ENCODE data around the gene SORCS2. TPM values are rescaled to one million over a fixed set of nuclear protein-coding genes. Genes with fewer than 3 reads are reported as not detected.

SORCS2 gene
- polyA plus RNA-seq, 3 donors, result 0.46 to 0.55 TPM; not detected in 1

- WGBS (ENCODE audit: insufficient coverage), result no CpG with 5 or more reads among the region's 6 CpGs
- no peaks in the 10 kb centered on the region for H3K4me1 Mint-ChIP-seq
- no peak for TF ChIP-seq CTCF (IDR thresholded peaks at IDR 0.05)
- H3K9me3 Mint-ChIP-seq, result no peaks in the 10 kb centered on the region
- Histone ChIP-seq H3K9ac (ENCODE audit: insufficient read depth, low read length, poor library complexity, severe bottlenecking) (no peak overlapping the region), H3K4me3 (replicated peaks in 1 of 3; ENCODE audit: low read depth in 2 of 3, low read length in 3 of 3) (no peak overlapping the region), H3K79me2 (ENCODE audit: insufficient read depth, low read length) (no peaks in the 10 kb centered on the region), H3K36me3 (replicated peaks in 1 of 2; ENCODE audit: control insufficient read depth in 1 of 2, insufficient read depth in 2 of 2, low read length in 2 of 2) (no peaks in the 10 kb centered on the region), H3K4me2 (replicated peaks; ENCODE audit: extremely low read depth, low read length, poor library complexity, severe bottlenecking) (no peak overlapping the region), H3K27ac (ENCODE audit: low read depth in 1 of 2, low read length in 2 of 2) (no peak overlapping the region), H2AFZ (ENCODE audit: insufficient read depth, low read depth, low read length, poor library complexity, severe bottlenecking) (no peak overlapping the region), H3K9me3 (replicated peaks in 1 of 2; ENCODE audit: control insufficient read depth in 1 of 2, insufficient read depth in 1 of 2, low read length in 2 of 2) (no peaks in the 10 kb centered on the region), H4K20me1 (ENCODE audit: insufficient read depth, low read length) (no peaks in the 10 kb centered on the region), H3K27me3 (ENCODE audit: control insufficient read depth in 2 of 2, insufficient read depth in 2 of 2, low read length in 2 of 2) (peaks cover 0 to 11% of the 10 kb centered on the region in 2 donors), H3K4me1 (ENCODE audit: control insufficient read depth in 1 of 2, insufficient read depth in 2 of 2, low read length in 2 of 2) (no peaks in the 10 kb centered on the region)
- peaks cover 11 to 14% (median 13%) of the 10 kb centered on the region in 3 donors for H3K27me3 Mint-ChIP-seq (ENCODE audit: low read depth in 3 of 3)
- H3K27ac Mint-ChIP-seq, result no peak overlapping the region
- no peak for DNase-seq
- H3K36me3 Mint-ChIP-seq, result no peaks in the 10 kb centered on the region
- no peak overlapping the region for H3K4me3 Mint-ChIP-seq
- intact Hi-C loops (cut with micrococcal nuclease), result no loop called here
These were observed 32.4 kb upstream of the SORCS2 start for GRCh38 chr4:7159923-7160322.

GRCh38 chr4:7160439-7160838 is 31.9 kb upstream of the SORCS2 start:
- no peaks in the 10 kb centered on the region for H3K4me1 ChIP-seq (ENCODE audit: control insufficient read depth in 1 of 2, insufficient read depth in 2 of 2, low read length in 2 of 2)
- no peak for DNase-seq
- no peak overlapping the region for H3K4me3 ChIP-seq (replicated peaks in 1 of 3; ENCODE audit: low read depth in 2 of 3, low read length in 3 of 3)
- H3K9ac ChIP-seq (ENCODE audit: insufficient read depth, low read length, poor library complexity, severe bottlenecking), result no peak overlapping the region
- intact Hi-C loops (cut with micrococcal nuclease), result no loop called here
- H2AFZ ChIP-seq (ENCODE audit: insufficient read depth, low read depth, low read length, poor library complexity, severe bottlenecking), result no peak overlapping the region
- H3K4me1 Mint-ChIP-seq, result no peaks in the 10 kb centered on the region
- 91% methylated on average over 6 of the region's 11 CpGs for WGBS (ENCODE audit: insufficient coverage)
- no peaks in the 10 kb centered on the region for H3K36me3 ChIP-seq (replicated peaks in 1 of 2; ENCODE audit: control insufficient read depth in 1 of 2, insufficient read depth in 2 of 2, low read length in 2 of 2)
- H4K20me1 ChIP-seq (ENCODE audit: insufficient read depth, low read length), result no peaks in the 10 kb centered on the region
- no peak overlapping the region for H3K4me3 Mint-ChIP-seq
- H3K27me3 Mint-ChIP-seq (ENCODE audit: low read depth in 3 of 3), result peaks cover 10 to 13% (median 11%) of the 10 kb centered on the region in 3 donors
- H3K9me3 Mint-ChIP-seq, result peaks cover 0 to under 1% (median 0%) of the 10 kb centered on the region in 7 donors
- no peaks in the 10 kb centered on the region for H3K9me3 ChIP-seq (replicated peaks in 1 of 2; ENCODE audit: control insufficient read depth in 1 of 2, insufficient read depth in 1 of 2, low read length in 2 of 2)
- TF ChIP-seq CTCF (IDR thresholded peaks at IDR 0.05), result no peak
- no peak overlapping the region for H3K27ac Mint-ChIP-seq
- peaks cover 0 to 10% of the 10 kb centered on the region in 2 donors for H3K27me3 ChIP-seq (ENCODE audit: control insufficient read depth in 2 of 2, insufficient read depth in 2 of 2, low read length in 2 of 2)
- H3K79me2 ChIP-seq (ENCODE audit: insufficient read depth, low read length), result no peaks in the 10 kb centered on the region
- H3K27ac ChIP-seq (ENCODE audit: low read depth in 1 of 2, low read length in 2 of 2), result no peak overlapping the region
- H3K36me3 Mint-ChIP-seq, result no peaks in the 10 kb centered on the region
- H3K4me2 ChIP-seq (replicated peaks; ENCODE audit: extremely low read depth, low read length, poor library complexity, severe bottlenecking), result no peak overlapping the region

Measured in CD14-positive monocyte (primary cell).